ENCODE measurements around the gene HACE1.
"Not testable (repeated sequence)": the region's sequence is repeated elsewhere in the genome, so short reads cannot be mapped to it uniquely, and the experiment has no call there.

DNA sequence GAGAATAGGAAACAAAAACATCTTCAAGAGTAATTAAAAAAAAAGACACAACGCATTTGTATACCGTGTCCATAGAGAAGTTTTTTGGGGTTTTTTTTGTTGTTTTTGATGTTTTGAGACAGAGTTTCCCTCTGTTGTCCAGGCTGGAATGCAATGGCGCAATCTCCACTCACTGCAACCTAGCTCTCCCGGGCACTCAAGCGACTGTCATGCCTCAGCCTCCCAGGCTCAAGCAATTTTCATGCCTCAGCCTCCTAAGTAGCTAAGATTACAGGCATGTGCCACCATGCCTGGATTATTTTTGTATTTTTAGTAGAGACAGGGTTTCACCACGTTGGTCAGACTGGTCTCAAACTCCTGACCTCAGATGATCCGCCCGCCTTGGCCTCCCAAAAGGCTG, 12.0 kb downstream of the HACE1 start:
- TF ChIP-seq, protein P1, sequence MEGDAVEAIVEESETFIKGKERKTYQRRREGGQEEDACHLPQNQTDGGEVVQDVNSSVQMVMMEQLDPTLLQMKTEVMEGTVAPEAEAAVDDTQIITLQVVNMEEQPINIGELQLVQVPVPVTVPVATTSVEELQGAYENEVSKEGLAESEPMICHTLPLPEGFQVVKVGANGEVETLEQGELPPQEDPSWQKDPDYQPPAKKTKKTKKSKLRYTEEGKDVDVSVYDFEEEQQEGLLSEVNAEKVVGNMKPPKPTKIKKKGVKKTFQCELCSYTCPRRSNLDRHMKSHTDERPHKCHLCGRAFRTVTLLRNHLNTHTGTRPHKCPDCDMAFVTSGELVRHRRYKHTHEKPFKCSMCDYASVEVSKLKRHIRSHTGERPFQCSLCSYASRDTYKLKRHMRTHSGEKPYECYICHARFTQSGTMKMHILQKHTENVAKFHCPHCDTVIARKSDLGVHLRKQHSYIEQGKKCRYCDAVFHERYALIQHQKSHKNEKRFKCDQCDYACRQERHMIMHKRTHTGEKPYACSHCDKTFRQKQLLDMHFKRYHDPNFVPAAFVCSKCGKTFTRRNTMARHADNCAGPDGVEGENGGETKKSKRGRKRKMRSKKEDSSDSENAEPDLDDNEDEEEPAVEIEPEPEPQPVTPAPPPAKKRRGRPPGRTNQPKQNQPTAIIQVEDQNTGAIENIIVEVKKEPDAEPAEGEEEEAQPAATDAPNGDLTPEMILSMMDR (IDR thresholded peaks at IDR 0.05) = not testable (repeated sequence)
- TF ChIP-seq POLR2A (IDR thresholded peaks at IDR 0.05) = not testable (repeated sequence)

Data from testis (tissue), 2 donors.